Ishikawa (cell line): ENCODE measurements around the gene TUBGCP6.

Experiments used
- CEBPB ChIP-seq: IDR thresholded peaks from 2 replicates; pipeline ENCODE4 v1.6.1; 2012
- CREB1 ChIP-seq: IDR thresholded peaks from 2 replicates; pipeline ENCODE4 v1.6.1; 2012; ENCODE audit warnings: low read depth
- EGR1 ChIP-seq: IDR thresholded peaks from 2 replicates; pipeline ENCODE4 v1.6.1; 2012
- EP300 ChIP-seq: IDR thresholded peaks from 2 replicates; pipeline ENCODE4 v1.6.1; 2012; ENCODE audit warnings: borderline replicate concordance
- RAD21 ChIP-seq: IDR thresholded peaks from 2 replicates; pipeline ENCODE4 v1.6.1; 2012; ENCODE audit warnings: low read depth
- TCF12 ChIP-seq: IDR thresholded peaks from 2 replicates; pipeline ENCODE4 v1.6.1; 2012; ENCODE audit warnings: low read depth
- YY1 ChIP-seq: IDR thresholded peaks from 2 replicates; pipeline ENCODE4 v1.6.1; 2012; ENCODE audit warnings: low read depth
- TF ChIP-seq, protein P1 (sequence below): IDR thresholded peaks from 2 replicates; pipeline ENCODE4 v1.6.1; 2012; ENCODE audit warnings: low read depth, mild to moderate bottlenecking
- TF ChIP-seq, protein P2 (sequence below): IDR thresholded peaks from 2 replicates; pipeline ENCODE4 v1.6.1; 2012
- TF ChIP-seq, protein P3 (sequence below): IDR thresholded peaks from 2 replicates; pipeline ENCODE4 v1.6.1; 2012

DNA sequence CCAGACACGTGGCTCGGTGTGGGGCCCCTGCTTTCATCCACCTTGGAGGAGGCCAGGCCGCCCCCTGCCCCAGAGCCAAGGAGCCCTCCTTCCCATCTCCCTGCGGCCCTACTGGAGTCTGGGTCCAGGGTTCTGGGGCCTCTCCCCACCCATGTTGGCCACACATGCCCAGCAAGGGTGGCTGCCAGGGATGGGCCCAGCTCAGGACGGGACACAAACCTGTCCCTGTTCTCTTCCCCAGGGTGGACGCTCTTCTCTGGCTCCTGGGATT lies 69.7 kb downstream of the TUBGCP6 start:
- TF ChIP-seq, protein P1, sequence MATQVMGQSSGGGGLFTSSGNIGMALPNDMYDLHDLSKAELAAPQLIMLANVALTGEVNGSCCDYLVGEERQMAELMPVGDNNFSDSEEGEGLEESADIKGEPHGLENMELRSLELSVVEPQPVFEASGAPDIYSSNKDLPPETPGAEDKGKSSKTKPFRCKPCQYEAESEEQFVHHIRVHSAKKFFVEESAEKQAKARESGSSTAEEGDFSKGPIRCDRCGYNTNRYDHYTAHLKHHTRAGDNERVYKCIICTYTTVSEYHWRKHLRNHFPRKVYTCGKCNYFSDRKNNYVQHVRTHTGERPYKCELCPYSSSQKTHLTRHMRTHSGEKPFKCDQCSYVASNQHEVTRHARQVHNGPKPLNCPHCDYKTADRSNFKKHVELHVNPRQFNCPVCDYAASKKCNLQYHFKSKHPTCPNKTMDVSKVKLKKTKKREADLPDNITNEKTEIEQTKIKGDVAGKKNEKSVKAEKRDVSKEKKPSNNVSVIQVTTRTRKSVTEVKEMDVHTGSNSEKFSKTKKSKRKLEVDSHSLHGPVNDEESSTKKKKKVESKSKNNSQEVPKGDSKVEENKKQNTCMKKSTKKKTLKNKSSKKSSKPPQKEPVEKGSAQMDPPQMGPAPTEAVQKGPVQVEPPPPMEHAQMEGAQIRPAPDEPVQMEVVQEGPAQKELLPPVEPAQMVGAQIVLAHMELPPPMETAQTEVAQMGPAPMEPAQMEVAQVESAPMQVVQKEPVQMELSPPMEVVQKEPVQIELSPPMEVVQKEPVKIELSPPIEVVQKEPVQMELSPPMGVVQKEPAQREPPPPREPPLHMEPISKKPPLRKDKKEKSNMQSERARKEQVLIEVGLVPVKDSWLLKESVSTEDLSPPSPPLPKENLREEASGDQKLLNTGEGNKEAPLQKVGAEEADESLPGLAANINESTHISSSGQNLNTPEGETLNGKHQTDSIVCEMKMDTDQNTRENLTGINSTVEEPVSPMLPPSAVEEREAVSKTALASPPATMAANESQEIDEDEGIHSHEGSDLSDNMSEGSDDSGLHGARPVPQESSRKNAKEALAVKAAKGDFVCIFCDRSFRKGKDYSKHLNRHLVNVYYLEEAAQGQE = no peak
- no peak for TF ChIP-seq YY1
- TF ChIP-seq EGR1 = no peak
- TF ChIP-seq CREB1 = no peak
- TF ChIP-seq, protein P2, sequence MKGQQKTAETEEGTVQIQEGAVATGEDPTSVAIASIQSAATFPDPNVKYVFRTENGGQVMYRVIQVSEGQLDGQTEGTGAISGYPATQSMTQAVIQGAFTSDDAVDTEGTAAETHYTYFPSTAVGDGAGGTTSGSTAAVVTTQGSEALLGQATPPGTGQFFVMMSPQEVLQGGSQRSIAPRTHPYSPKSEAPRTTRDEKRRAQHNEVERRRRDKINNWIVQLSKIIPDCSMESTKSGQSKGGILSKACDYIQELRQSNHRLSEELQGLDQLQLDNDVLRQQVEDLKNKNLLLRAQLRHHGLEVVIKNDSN = no peak
- no peak for TF ChIP-seq RAD21
- no peak for TF ChIP-seq TCF12
- TF ChIP-seq CEBPB = no peak
- TF ChIP-seq, protein P3, sequence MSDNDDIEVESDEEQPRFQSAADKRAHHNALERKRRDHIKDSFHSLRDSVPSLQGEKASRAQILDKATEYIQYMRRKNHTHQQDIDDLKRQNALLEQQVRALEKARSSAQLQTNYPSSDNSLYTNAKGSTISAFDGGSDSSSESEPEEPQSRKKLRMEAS = no peak
- no peak for TF ChIP-seq EP300
